NB4 (cell line): ENCODE measurements around the gene RXRA.

Experiments
- DNase-seq: peaks from one replicate; pipeline ENCODE4 v3.0.0; 2010; ENCODE audit warnings: low read depth
- H3K4me3 ChIP-seq: one replicate; pipeline ENCODE4 v1.5.1; 2011; ENCODE audit warnings: mild to moderate bottlenecking, low read depth, low read length, moderate library complexity
- MYC ChIP-seq: IDR thresholded peaks from 2 replicates; pipeline ENCODE4 v1.6.1; 2011; ENCODE audit warnings: low read depth, low read length
- POLR2A ChIP-seq: IDR thresholded peaks from 2 replicates; pipeline ENCODE4 v1.6.1; 2011; ENCODE audit warnings: mild to moderate bottlenecking; ENCODE audit not compliant: insufficient read length; ENCODE audit errors: extremely low read depth
- TF ChIP-seq, protein P1 (sequence below): IDR thresholded peaks from 2 replicates; pipeline ENCODE4 v1.6.1; 2011; ENCODE audit warnings: low read depth, low read length
- TF ChIP-seq, protein P2 (sequence below): IDR thresholded peaks from one replicate; pipeline ENCODE4 v1.5.1; 2012; ENCODE audit warnings: low read depth, low read length

Gene RXRA

DNA sequence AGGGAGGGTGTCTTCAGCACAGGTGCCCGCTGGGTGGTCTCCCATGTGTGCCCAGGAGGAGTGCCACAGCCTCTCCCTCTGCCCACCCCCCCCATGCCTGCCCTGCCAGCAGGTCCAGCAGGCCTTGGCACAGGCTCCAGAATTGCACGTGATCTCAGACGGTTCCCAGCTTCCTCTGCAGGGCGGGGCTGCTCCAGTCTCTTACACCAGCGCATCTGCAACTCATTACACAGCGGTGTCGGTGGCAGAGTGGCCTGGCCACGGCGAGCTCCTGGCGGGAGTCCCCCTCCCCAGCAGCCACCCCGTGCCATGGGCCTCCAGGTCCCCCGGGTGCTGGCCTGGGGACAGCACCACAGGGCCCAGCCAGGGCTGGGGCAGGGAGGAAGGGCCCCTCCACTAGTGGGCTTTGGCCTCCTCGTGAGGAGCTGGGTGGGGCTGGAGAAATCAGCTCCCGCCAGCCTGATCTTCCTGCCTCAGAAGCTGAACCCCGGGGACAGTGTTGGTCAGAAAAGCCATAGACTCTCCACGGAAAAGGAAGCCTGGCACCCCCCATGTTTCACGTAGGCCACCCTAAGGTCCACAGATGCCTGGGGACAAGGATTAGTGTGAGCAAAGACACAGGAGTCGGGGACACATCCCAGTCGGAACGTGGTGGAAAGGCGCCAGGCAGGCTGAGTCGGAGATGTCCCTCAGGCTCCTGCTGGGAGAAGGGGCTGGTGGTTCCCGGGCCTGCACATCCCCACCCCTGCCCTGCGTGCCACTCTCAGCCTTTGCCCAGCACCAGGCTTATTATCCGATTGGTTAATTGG lies 40.2 kb downstream of the RXRA start:
- TF ChIP-seq, protein P1, sequence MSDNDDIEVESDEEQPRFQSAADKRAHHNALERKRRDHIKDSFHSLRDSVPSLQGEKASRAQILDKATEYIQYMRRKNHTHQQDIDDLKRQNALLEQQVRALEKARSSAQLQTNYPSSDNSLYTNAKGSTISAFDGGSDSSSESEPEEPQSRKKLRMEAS = peak; percentile 36; the same call in 1 of the 2 replicates
- TF ChIP-seq, protein P2, sequence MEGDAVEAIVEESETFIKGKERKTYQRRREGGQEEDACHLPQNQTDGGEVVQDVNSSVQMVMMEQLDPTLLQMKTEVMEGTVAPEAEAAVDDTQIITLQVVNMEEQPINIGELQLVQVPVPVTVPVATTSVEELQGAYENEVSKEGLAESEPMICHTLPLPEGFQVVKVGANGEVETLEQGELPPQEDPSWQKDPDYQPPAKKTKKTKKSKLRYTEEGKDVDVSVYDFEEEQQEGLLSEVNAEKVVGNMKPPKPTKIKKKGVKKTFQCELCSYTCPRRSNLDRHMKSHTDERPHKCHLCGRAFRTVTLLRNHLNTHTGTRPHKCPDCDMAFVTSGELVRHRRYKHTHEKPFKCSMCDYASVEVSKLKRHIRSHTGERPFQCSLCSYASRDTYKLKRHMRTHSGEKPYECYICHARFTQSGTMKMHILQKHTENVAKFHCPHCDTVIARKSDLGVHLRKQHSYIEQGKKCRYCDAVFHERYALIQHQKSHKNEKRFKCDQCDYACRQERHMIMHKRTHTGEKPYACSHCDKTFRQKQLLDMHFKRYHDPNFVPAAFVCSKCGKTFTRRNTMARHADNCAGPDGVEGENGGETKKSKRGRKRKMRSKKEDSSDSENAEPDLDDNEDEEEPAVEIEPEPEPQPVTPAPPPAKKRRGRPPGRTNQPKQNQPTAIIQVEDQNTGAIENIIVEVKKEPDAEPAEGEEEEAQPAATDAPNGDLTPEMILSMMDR = no peak
- no peak overlapping the region for H3K4me3 ChIP-seq
- peak; percentile 50 for DNase-seq

DNA sequence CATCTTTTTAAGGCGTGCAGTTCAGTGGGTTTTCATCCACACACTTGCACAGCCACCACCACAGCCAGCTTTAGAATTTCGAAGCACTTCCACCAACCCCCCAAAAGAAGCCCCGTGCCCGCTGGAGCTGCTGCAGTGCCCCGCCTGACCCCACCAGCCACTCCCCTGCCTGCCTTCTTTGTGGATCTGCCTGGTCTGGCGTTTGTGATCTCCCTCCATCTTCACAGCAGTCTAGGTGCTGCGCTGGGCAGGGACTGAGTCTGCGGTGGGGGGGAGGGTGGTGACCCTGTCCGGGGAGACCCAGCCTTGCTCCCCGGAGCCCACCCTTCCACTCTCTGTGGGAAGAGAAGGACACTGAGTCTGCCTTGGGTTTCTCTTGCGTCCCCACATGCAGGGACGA lies 40.8 kb downstream of the RXRA start:
- no peak overlapping the region for H3K4me3 ChIP-seq
- TF ChIP-seq MYC (no peak), POLR2A (no peak)
- TF ChIP-seq, protein P2 = no peak
- TF ChIP-seq, protein P1 = no peak
- no peak for DNase-seq

DNA sequence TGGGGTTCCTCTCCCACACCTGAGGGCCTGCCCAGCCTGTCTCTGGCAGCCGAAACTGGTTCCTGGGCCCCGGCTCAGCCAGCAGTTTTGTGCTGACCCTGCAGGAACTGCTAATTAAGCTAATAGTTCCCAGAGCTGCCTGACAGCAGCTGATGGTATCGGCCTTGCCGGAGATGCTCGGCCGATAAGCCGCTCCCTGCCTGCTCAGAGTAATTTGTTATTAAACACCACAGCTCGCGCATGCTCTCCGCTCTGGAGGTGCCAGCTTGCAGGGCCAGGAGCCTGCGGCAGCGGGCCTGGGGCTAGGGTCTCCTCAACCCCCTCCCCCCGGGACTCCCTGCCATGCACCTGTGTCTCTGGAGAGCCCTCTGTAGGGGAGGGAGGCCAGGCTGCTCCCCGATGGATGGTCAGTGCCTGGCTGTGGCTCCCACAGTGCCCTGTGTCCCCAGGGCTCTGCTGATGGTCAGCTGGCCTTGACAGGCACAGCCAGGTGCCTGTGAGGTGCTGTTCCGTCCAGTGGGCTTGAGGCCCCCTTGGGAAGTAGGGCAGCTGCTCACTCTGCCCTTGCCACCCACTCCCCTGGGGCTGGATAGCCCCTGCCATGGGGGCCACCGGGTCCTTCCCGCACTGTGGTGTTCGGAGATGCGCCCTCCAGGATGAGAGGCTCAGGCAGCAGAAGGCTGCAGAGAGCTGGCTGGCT lies 41.7 kb downstream of the RXRA start:
- TF ChIP-seq POLR2A (no peak), MYC (no peak)
- TF ChIP-seq, protein P1 = no peak
- TF ChIP-seq, protein P2 = no peak
- no peak overlapping the region for H3K4me3 ChIP-seq
- no peak for DNase-seq

DNA sequence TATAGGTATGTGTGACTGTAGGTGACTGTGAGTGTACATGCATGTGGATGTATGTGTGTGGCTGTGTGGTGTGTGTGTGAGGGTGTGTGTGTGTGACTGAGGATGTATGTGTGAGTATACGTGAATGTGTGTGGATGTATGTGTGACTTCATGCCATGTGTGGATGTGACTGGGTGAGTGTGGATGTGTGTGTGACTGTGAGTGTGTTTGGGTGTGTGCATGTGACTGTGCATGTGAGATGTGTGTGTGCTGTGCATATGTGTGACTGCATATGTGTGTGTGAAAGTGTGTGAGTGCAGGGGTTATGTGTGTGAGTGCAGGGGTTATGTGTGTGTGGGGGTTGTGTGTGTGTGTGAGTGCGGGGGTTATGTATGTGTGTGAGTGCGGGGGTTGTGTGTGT lies 42.3 kb downstream of the RXRA start:
- no peak for TF ChIP-seq MYC
- TF ChIP-seq, protein P1 = peak; percentile 21; the same call in 1 of the 2 replicates
- no peak overlapping the region for H3K4me3 ChIP-seq
- peak; percentile 23 for DNase-seq

DNA sequence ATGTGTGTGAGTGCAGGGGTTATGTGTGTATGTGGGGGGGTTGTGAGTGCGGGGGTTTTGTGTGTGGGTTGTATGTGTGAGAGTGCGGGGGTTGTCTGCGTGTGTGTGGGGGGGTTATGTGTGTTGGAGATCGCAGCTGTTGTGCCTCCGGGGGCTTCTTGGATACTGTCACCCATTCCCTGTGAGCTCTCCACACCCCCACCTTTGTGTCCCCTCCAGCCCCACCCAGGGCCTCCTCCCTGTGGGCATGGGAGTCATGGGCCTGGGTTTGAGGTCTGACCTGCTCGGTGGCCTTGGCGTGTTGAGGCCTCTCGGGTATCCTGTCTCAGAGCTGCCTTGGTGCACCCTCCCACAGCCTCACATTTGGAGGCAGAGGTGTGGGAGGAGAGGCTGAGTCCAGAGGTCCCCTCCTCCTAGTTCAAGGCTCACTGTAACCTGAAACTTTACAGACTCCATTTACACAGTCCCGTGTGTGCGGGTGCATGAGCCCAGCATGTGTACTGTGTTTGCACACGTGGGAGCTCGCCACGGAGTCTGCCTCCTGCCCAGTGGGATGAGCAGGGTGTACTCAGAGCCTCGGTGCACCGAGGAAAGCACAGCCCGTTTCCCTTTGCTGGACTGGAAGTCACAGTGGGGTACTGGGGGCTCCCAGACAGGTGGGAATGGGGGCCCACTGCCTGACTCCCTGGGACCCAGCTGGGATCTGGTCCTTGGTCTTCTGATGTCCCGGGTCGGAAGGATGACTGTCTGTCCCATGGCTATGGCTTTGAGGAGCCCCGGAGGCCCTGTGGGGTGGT lies 43.4 kb downstream of the RXRA start:
- no peak overlapping the region for H3K4me3 ChIP-seq
- DNase-seq = peak; percentile 90
- TF ChIP-seq, protein P2 = no peak
- TF ChIP-seq MYC = no peak
- no peak for TF ChIP-seq POLR2A
- TF ChIP-seq, protein P1 = peak; percentile 63

DNA sequence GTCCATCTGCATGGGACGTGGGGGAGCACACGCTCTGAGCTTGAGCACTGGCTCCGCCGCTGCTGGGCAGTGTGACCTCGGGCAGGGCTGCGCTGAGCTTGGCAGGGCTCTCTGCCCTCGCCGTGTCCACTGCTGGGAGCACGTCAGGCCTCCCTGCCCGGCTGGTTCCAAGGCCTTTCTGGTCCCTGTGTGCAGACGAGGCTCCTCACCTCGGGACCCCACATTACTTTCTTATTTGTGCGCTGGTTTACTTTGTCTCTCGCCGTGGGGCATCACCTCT lies 43.9 kb downstream of the RXRA start:
- DNase-seq = no peak
- H3K4me3 ChIP-seq = no peak overlapping the region
- TF ChIP-seq, protein P2 = no peak
- TF ChIP-seq MYC = no peak
- TF ChIP-seq POLR2A = no peak
- TF ChIP-seq, protein P1 = no peak
